Retinal pigment epithelial cell (primary cell): ENCODE data around the gene KLHL21.

Experiments used
- DNase-seq: peaks from one replicate; pipeline ENCODE4 v3.0.0-alpha.2; 2010; ENCODE audit warnings: low read depth
- H3K4me3 ChIP-seq: 2 replicates; pipeline ENCODE4 v1.5.1; 2011; ENCODE audit warnings: mild to moderate bottlenecking, low read length, control low read depth, moderate library complexity
- TF ChIP-seq, protein P1 (sequence below): conservative IDR thresholded peaks from 2 replicates; pipeline ENCODE4 v1.5.1; 2011; ENCODE audit warnings: low read depth, low read length, control low read depth, inconsistent platforms

The KLHL21 gene

DNA sequence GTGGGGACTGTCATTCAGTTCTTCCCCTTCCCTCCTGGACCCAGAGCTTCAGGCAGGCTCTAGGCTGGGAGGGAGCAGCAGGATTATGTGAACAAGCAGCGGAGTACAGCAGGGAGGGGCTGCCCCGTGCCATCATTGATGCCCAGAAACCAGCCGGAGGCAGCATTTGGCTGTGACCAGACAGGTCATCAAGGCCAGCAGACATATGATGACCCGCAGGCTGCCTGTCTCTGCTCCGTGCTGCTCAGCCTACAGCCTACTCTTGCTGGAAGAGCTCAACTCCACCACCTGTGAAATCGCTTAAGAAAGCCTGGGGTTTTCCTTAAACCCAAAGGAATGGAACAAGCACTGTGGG is 4.9 kb downstream of the KLHL21 start:
- DNase-seq = no peak
- no peak overlapping the region for H3K4me3 ChIP-seq
- TF ChIP-seq, protein P1, sequence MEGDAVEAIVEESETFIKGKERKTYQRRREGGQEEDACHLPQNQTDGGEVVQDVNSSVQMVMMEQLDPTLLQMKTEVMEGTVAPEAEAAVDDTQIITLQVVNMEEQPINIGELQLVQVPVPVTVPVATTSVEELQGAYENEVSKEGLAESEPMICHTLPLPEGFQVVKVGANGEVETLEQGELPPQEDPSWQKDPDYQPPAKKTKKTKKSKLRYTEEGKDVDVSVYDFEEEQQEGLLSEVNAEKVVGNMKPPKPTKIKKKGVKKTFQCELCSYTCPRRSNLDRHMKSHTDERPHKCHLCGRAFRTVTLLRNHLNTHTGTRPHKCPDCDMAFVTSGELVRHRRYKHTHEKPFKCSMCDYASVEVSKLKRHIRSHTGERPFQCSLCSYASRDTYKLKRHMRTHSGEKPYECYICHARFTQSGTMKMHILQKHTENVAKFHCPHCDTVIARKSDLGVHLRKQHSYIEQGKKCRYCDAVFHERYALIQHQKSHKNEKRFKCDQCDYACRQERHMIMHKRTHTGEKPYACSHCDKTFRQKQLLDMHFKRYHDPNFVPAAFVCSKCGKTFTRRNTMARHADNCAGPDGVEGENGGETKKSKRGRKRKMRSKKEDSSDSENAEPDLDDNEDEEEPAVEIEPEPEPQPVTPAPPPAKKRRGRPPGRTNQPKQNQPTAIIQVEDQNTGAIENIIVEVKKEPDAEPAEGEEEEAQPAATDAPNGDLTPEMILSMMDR = no peak

GRCh38 chr1:6596886-6597776 is 5.5 kb downstream of the KLHL21 start:
- DNase-seq = no peak
- H3K4me3 ChIP-seq = no peak overlapping the region
- TF ChIP-seq, protein P1 = no peak

GRCh38 chr1:6596351-6596750 is 6.3 kb downstream of the KLHL21 start:
- H3K4me3 ChIP-seq = no peak overlapping the region
- TF ChIP-seq, protein P1 = no peak
- no peak for DNase-seq

- H3K4me3 ChIP-seq = no peak overlapping the region
Observed at GRCh38 chr1:6594977-6595740, 7.5 kb downstream of the KLHL21 start.

GRCh38 chr1:6593810-6594209 is 8.9 kb downstream of the KLHL21 start:
- TF ChIP-seq, protein P1 = no peak
- H3K4me3 ChIP-seq = no peak overlapping the region

More at GRCh38 chr1:6594977-6595740, 7.5 kb downstream of the KLHL21 start:
- TF ChIP-seq, protein P1 = no peak
- DNase-seq = no peak

GRCh38 chr1:6592865-6593593 is 9.6 kb downstream of the KLHL21 start:
- H3K4me3 ChIP-seq = no peak overlapping the region
- TF ChIP-seq, protein P1 = no peak
- DNase-seq = no peak

More at GRCh38 chr1:6593810-6594209, 8.9 kb downstream of the KLHL21 start:
- DNase-seq = no peak
